Vagina (tissue), 2 donors: ENCODE results near the gene KCTD4. TPM values are rescaled to one million over a fixed set of nuclear protein-coding genes. Genes with fewer than 3 reads are reported as not detected.

Source experiments
- DNase-seq, 2 donors: peaks; one replicate each; pipeline ENCODE4 v3.0.0-alpha.2; 2017; ENCODE audit errors: extremely low spot score in 2 of 2
- H3K27ac ChIP-seq: fragments of 200-600 bp; sonication (generic); one replicate; pipeline ENCODE4 v1.5.1; 2019
- H3K27me3 ChIP-seq: fragments of 200-600 bp; sonication (generic); one replicate; pipeline ENCODE4 v1.5.1; 2019
- H3K36me3 ChIP-seq, 2 donors: fragments of 200-600 bp; sonication (generic); one replicate each; pipeline ENCODE4 v1.5.1; 2017 to 2019
- H3K4me1 ChIP-seq: fragments of 200-600 bp; sonication (generic); one replicate; pipeline ENCODE4 v1.5.1; 2019
- H3K4me3 ChIP-seq, 2 donors: fragments of 200-600 bp; sonication (generic); 1 replicate in 1 of 2; 2 replicates in 1 of 2; pipeline ENCODE4 v1.5.1; 2016 to 2019
- H3K9me3 ChIP-seq: fragments of 200-600 bp; sonication (generic); one replicate; pipeline ENCODE4 v1.5.1; 2019
- CTCF ChIP-seq, 3 experiments: fragments of 450-650 bp in 2 of 3; fragments of 200-600 bp in 1 of 3; sonication (generic) in 1 of 3; IDR thresholded peaks; one replicate each; pipeline ENCODE4 v1.5.1; 2017 to 2019; ENCODE audit warnings: antibody characterized with exemption in 3 of 3, mild to moderate bottlenecking in 2 of 3, moderate library complexity in 2 of 3
- POLR2A ChIP-seq, 2 donors: fragments of 450-650 bp; IDR thresholded peaks; one replicate each; pipeline ENCODE4 v1.6.1; 2017; ENCODE audit warnings: antibody characterized with exemption in 2 of 2, mild to moderate bottlenecking in 2 of 2, moderate library complexity in 2 of 2
- POLR2AphosphoS5 ChIP-seq, 2 donors: sonication (generic); formaldehyde crosslinking; IDR thresholded peaks; one replicate each; pipeline ENCODE4 v1.9.0; 2017; ENCODE audit warnings: antibody characterized with exemption in 2 of 2, mild to moderate bottlenecking in 2 of 2, low read depth in 1 of 2; ENCODE audit not compliant: insufficient read depth in 1 of 2
- intact Hi-C: fragments of 100-400 bp; cut with DNase I; formaldehyde crosslinking; loops from one replicate; pipeline ENCODE4 v1.15.1; 2023
- total RNA-seq: library from RNA; depleted of rRNA; stranded (reverse); fragments of >200 nt; gene quantifications from one replicate; pipeline ENCODE4 v1.2.3, GENCODE V29; 2016

KCTD4 gene
- total RNA-seq, 1 donor from 2014 or later = not detected

GRCh38 chr13:45198924-45199323 lies 1.9 kb downstream of the KCTD4 start:
- TF ChIP-seq CTCF (IDR thresholded peaks at IDR 0.05) (no peak), POLR2AphosphoS5 (IDR thresholded peaks at IDR 0.05; ENCODE audit: insufficient read depth in 1 of 2, low read depth in 1 of 2) (no peak), POLR2A (IDR thresholded peaks at IDR 0.05) (no peak)
- no peak for DNase-seq
- Histone ChIP-seq H3K9me3 (no peaks in the 10 kb centered on the region), H3K36me3 (no peaks in the 10 kb centered on the region), H3K27me3 (no peaks in the 10 kb centered on the region), H3K4me1 (no peaks in the 10 kb centered on the region), H3K4me3 (no peak overlapping the region), H3K27ac (no peak overlapping the region)
- intact Hi-C loops = no loop called here

GRCh38 chr13:45198041-45198440 lies 2.8 kb downstream of the KCTD4 start:
- no peak overlapping the region for H3K4me3 ChIP-seq

GRCh38 chr13:45196622-45197021 lies 4.2 kb downstream of the KCTD4 start:
- Histone ChIP-seq H3K27ac (no peak overlapping the region), H3K4me3 (no peak overlapping the region), H3K36me3 (no peaks in the 10 kb centered on the region), H3K4me1 (no peaks in the 10 kb centered on the region), H3K9me3 (no peaks in the 10 kb centered on the region), H3K27me3 (no peaks in the 10 kb centered on the region)
- DNase-seq = no peak
- intact Hi-C loops = no loop called here
- TF ChIP-seq CTCF (IDR thresholded peaks at IDR 0.05) = no peak
- no peak for TF ChIP-seq POLR2AphosphoS5 (IDR thresholded peaks at IDR 0.05; ENCODE audit: insufficient read depth in 1 of 2, low read depth in 1 of 2)
- TF ChIP-seq POLR2A (IDR thresholded peaks at IDR 0.05) = no peak

More at GRCh38 chr13:45198041-45198440, 2.8 kb downstream of the KCTD4 start:
- H3K9me3 ChIP-seq = no peaks in the 10 kb centered on the region
- intact Hi-C loops = no loop called here
- H3K4me1 ChIP-seq = no peaks in the 10 kb centered on the region
- no peak for TF ChIP-seq POLR2A (IDR thresholded peaks at IDR 0.05)
- TF ChIP-seq POLR2AphosphoS5 (IDR thresholded peaks at IDR 0.05; ENCODE audit: insufficient read depth in 1 of 2, low read depth in 1 of 2) = no peak
- no peak for TF ChIP-seq CTCF (IDR thresholded peaks at IDR 0.05)
- DNase-seq = no peak
- no peaks in the 10 kb centered on the region for H3K36me3 ChIP-seq
- no peak overlapping the region for H3K27ac ChIP-seq
- no peaks in the 10 kb centered on the region for H3K27me3 ChIP-seq

GRCh38 chr13:45196096-45196495 lies 4.7 kb downstream of the KCTD4 start:
- intact Hi-C loops = no loop called here
- Histone ChIP-seq H3K9me3 (no peaks in the 10 kb centered on the region), H3K4me3 (no peak overlapping the region), H3K27ac (no peak overlapping the region), H3K36me3 (no peaks in the 10 kb centered on the region), H3K4me1 (no peaks in the 10 kb centered on the region), H3K27me3 (no peaks in the 10 kb centered on the region)
- TF ChIP-seq POLR2A (IDR thresholded peaks at IDR 0.05) = no peak
- no peak for TF ChIP-seq CTCF (IDR thresholded peaks at IDR 0.05)
- TF ChIP-seq POLR2AphosphoS5 (IDR thresholded peaks at IDR 0.05; ENCODE audit: insufficient read depth in 1 of 2, low read depth in 1 of 2) = no peak
- no peak for DNase-seq

GRCh38 chr13:45195421-45195820 lies 5.4 kb downstream of the KCTD4 start:
- no peaks in the 10 kb centered on the region for H3K4me1 ChIP-seq
- H3K9me3 ChIP-seq = no peaks in the 10 kb centered on the region
- no peaks in the 10 kb centered on the region for H3K36me3 ChIP-seq
- DNase-seq = no peak
- no peak for TF ChIP-seq POLR2A (IDR thresholded peaks at IDR 0.05)
- no peak for TF ChIP-seq POLR2AphosphoS5 (IDR thresholded peaks at IDR 0.05; ENCODE audit: insufficient read depth in 1 of 2, low read depth in 1 of 2)
- TF ChIP-seq CTCF (IDR thresholded peaks at IDR 0.05) = no peak
- no peak overlapping the region for H3K27ac ChIP-seq
- no peaks in the 10 kb centered on the region for H3K27me3 ChIP-seq
- no peak overlapping the region for H3K4me3 ChIP-seq
- intact Hi-C loops = no loop called here
